K562 (cell line): ENCODE data around the gene UBE3B. TPM values are rescaled to one million over a fixed set of nuclear protein-coding genes. Genes with fewer than 3 reads are reported as not detected.

Experiments used
- ATAC-seq: fragments of 200-7000 bp; cut with Tn5 transposase; 3 replicates; pipeline ENCODE4 v1.9.1; 2020; ENCODE audit warnings: moderate library complexity
- BruUV-seq: library from RNA; stranded (reverse); fragments of 400-500 nt; replicated peaks from 2 replicates; lab custom pipeline; 2021; lab: Mats Ljungman, UMichigan
- CTCF ChIA-PET: fragments of 300-600 bp; formaldehyde crosslinking; extraction: SDS; loops from one replicate; lab custom pipeline; 2021; ENCODE audit warnings: low intra/inter-chr PET ratio; lab: Yijun Ruan, JAX
- POLR2A ChIA-PET: fragments of 300-600, 350-650 bp; sonication (Branson Sonifier 250); formaldehyde crosslinking; extraction: SDS; loops from one replicate; lab custom pipeline; 2021; ENCODE audit warnings: antibody characterized with exemption, inconsistent platforms; lab: Yijun Ruan, JAX
- DNase-seq, 4 experiments: peaks; one replicate each; pipeline versions ENCODE4 v3.0.0 to v3.0.0-alpha.2; 2011 to 2018; ENCODE audit warnings: low spot score in 3 of 4, mixed read lengths in 3 of 4; ENCODE audit errors: extremely low read depth in 1 of 4
- FAIRE-seq: peaks from 2 replicates; lab custom pipeline; 2011; peaks lifted over from hg19 to GRCh38; lab: Jason Lieb, UNC
- H2AFZ ChIP-seq: 2 replicates; pipeline ENCODE4 v1.6.0; 2011; ENCODE audit warnings: low read depth, low read length, control low read depth, inconsistent platforms
- H3K27ac ChIP-seq: fragments of 200-600 bp; 3 replicates; pipeline ENCODE4 v1.8.0; 2011; ENCODE audit warnings: low read depth, mild to moderate bottlenecking, control low read depth, inconsistent platforms, low read length, moderate library complexity, mixed read lengths; ENCODE audit errors: extremely low read depth
- H3K27me3 ChIP-seq, 2 experiments: fragments of 300-600 bp in 1 of 2; 2 replicates in 1 of 2; 3 replicates in 1 of 2; pipeline versions ENCODE4 v1.6.0 to v1.8.0; 2011; ENCODE audit warnings: inconsistent platforms in 2 of 2, low read length in 2 of 2, mild to moderate bottlenecking in 1 of 2, mixed read lengths in 1 of 2, moderate library complexity in 1 of 2; ENCODE audit not compliant: control insufficient read depth in 2 of 2, insufficient read depth in 2 of 2
- H3K36me3 ChIP-seq: fragments of 300-600 bp; 3 replicates; pipeline ENCODE4 v1.8.0; 2011; ENCODE audit warnings: mild to moderate bottlenecking, low read length, inconsistent platforms; ENCODE audit not compliant: control insufficient read depth, insufficient read depth
- H3K4me1 ChIP-seq, 2 experiments: fragments of 200-600 bp in 1 of 2; replicated peaks in 1 of 2; 2 replicates in 1 of 2; 3 replicates in 1 of 2; pipeline versions ENCODE4 v1.5.1 to v1.8.0; 2011; ENCODE audit warnings: inconsistent platforms in 2 of 2, low read length in 2 of 2, mild to moderate bottlenecking in 1 of 2, mixed read lengths in 1 of 2, moderate library complexity in 1 of 2; ENCODE audit not compliant: control insufficient read depth in 2 of 2, insufficient read depth in 2 of 2
- H3K4me2 ChIP-seq: 2 replicates; pipeline ENCODE4 v1.6.1; 2011; ENCODE audit warnings: low read length, control low read depth, inconsistent platforms, mixed read lengths; ENCODE audit not compliant: insufficient read depth
- H3K4me3 ChIP-seq: fragments of 200-600 bp; sonication (generic), shearing (Covaris generic); 2 replicates; pipeline ENCODE4 v1.5.1; 2016; ENCODE audit warnings: control low read depth, inconsistent platforms
- H3K79me2 ChIP-seq: fragments of 200-600 bp; 3 replicates; pipeline ENCODE4 v1.8.0; 2011; ENCODE audit warnings: low read length, inconsistent platforms; ENCODE audit not compliant: control insufficient read depth, insufficient read depth
- H3K9ac ChIP-seq, 2 experiments: 2 replicates each; pipeline versions ENCODE4 v1.6.0 to v1.6.1; 2011; ENCODE audit warnings: low read depth in 2 of 2, low read length in 2 of 2, control low read depth in 1 of 2, inconsistent platforms in 1 of 2, mild to moderate bottlenecking in 1 of 2, mixed read lengths in 1 of 2; ENCODE audit not compliant: insufficient read depth in 1 of 2
- H3K9me1 ChIP-seq: one replicate; pipeline ENCODE4 v1.6.0; 2011; ENCODE audit warnings: inconsistent platforms, mild to moderate bottlenecking, low read length, moderate library complexity; ENCODE audit not compliant: control insufficient read depth, insufficient read depth
- H3K9me3 ChIP-seq: replicated peaks from 2 replicates; pipeline ENCODE4 v1.5.1; 2011; ENCODE audit warnings: low read depth, low read length, inconsistent platforms; ENCODE audit not compliant: control insufficient read depth, insufficient read depth
- H4K20me1 ChIP-seq: replicated peaks from 2 replicates; pipeline ENCODE4 v1.6.1; 2011; ENCODE audit warnings: low read length, inconsistent platforms, mixed read lengths; ENCODE audit not compliant: control insufficient read depth, insufficient read depth
- KLF16 ChIP-seq: IDR thresholded peaks from 2 replicates; pipeline ENCODE4 v1.6.1; 2016; ENCODE audit warnings: antibody characterized with exemption
- NFRKB ChIP-seq: fragments of 450-650 bp; IDR thresholded peaks from 2 replicates; pipeline ENCODE4 v1.6.1; 2016; ENCODE audit warnings: low read depth
- TSC22D4 ChIP-seq: fragments of 450-650 bp; IDR thresholded peaks from 2 replicates; pipeline ENCODE4 v1.6.1; 2016; ENCODE audit warnings: missing genetic modification characterization, missing biosample characterization, control low read depth
- ZNF316 ChIP-seq: fragments of 450-650 bp; IDR thresholded peaks from 2 replicates; pipeline ENCODE4 v1.6.1; 2016
- WGBS: fragments of 100-300 bp; shearing (Covaris generic); methylation state at CpG from one replicate; pipeline ENCODE4 v1.1.6; 2016; ENCODE audit warnings: low coverage, mixed read lengths; ENCODE audit not compliant: insufficient coverage; ENCODE audit errors: missing lambda C conversion rate; 5-methylcytosine and 5-hydroxymethylcytosine counted together
- in situ Hi-C: fragments of 300-500 bp; cut with MboI; formaldehyde crosslinking; loops from 4 replicates; pipeline ENCODE4 v1.15.0; 2018; ENCODE audit warnings: inconsistent platforms, mixed read lengths
- intact Hi-C: fragments of 100-400 bp; cut with micrococcal nuclease; formaldehyde crosslinking; loops from 2 replicates; pipeline ENCODE4 v1.14.2; 2022
- polyA plus RNA-seq, 8 experiments: library from polyadenylated mRNA; depleted of rRNA in 4 of 8; stranded (reverse) in 5 of 8; unstranded in 3 of 8; fragments of >200 nt; fragmentation: Nextera tagmentation in 2 of 8; fragmentation: Illumina TruSeq in 1 of 8; extraction: Ambion mirVana in 2 of 8; extraction: Trizol in 1 of 8; gene quantifications; 2 replicates each; pipeline versions ENCODE4 v1.2.1 to v1.2.3, GENCODE V29; 2011 to 2014; ENCODE audit warnings: inconsistent platforms in 1 of 8, missing spikeins in 1 of 8
- total RNA-seq, 7 experiments: library from RNA; depleted of rRNA in 6 of 7; stranded (reverse); fragments of >200 nt in 6 of 7; fragmentation: Illumina TruSeq in 2 of 7; extraction: Trizol in 2 of 7; gene quantifications; 2 replicates each; pipeline versions ENCODE4 v1.2.1 to v1.2.3, GENCODE V29; 2011 to 2021; ENCODE audit warnings: low replicate concordance in 1 of 7

The UBE3B gene
- total and polyA plus RNA-seq, 9 of the 15 experiments (the other 6 are each of a cell fraction or from before 2014, with no cell fraction given), result 7.6 to 23.6 (median 15.5) TPM

GRCh38 chr12:109583733-109584132 is 106.3 kb downstream of the UBE3B start:
- 81% methylated on average over 2 of the region's 2 CpGs for WGBS
- no peaks in the 10 kb centered on the region for H3K9me3 ChIP-seq
- H3K4me1 ChIP-seq, result peaks cover 0 to 3% of the 10 kb centered on the region in 2 experiments; a peak in 1 of 5 replicates
- ChIA-PET POLR2A (interaction anchor here (1.6 to 3.0 kb wide), 2 partner anchors 11 to 13 kb away, joined by 7 to 9 read pairs; no protein-coding TSS in a partner anchor), CTCF (no interaction called here)
- in situ Hi-C loops, result no loop called here
- H3K9ac ChIP-seq, result no peak overlapping the region
- no TSS peak for BruUV-seq
- DNase-seq (no peak), ATAC-seq (no peak), FAIRE-seq (peak; percentile 71)
- H4K20me1 ChIP-seq, result no peaks in the 10 kb centered on the region; the same call in 1 of the 2 replicates
- no peaks in the 10 kb centered on the region for H3K79me2 ChIP-seq
- intact Hi-C loops, result no loop called here
- no peak overlapping the region for H3K27ac ChIP-seq
- TF ChIP-seq TSC22D4 (tag) (no peak), KLF16 (no peak), NFRKB (no peak), ZNF316 (0 out of 2 replicates have a peak, but pooled peaks have one; percentile 13)
- H3K9me1 ChIP-seq, result no peaks in the 10 kb centered on the region
- H3K4me2 ChIP-seq, result no peak overlapping the region
- no peak overlapping the region for H3K4me3 ChIP-seq
- H3K36me3 ChIP-seq, result peaks cover 79% of the 10 kb centered on the region
- no peak overlapping the region for H2AFZ ChIP-seq
- H3K27me3 ChIP-seq, result no peaks in the 10 kb centered on the region

Other genes starting within 250 kb of the UBE3B start
- gene FOXN4, start 168.3 kb upstream of the UBE3B start, total RNA-seq (2014; rRNA removed), result not detected in 2 replicates
- not detected in 2 replicates for gene FOXN4, start 168.3 kb upstream of the UBE3B start, total RNA-seq (2014; rRNA removed; fragmentation: Illumina TruSeq; extraction: Trizol)
- not detected in 2 replicates for gene FOXN4, start 168.3 kb upstream of the UBE3B start, total RNA-seq (2015; rRNA removed; fragmentation: Illumina TruSeq; extraction: Trizol)
- not detected in 2 replicates for gene FOXN4, start 168.3 kb upstream of the UBE3B start, total RNA-seq (2021)
- not detected in 2 replicates for gene FOXN4, start 168.3 kb upstream of the UBE3B start, polyA plus RNA-seq (2011; rRNA removed)
- gene FOXN4, start 168.3 kb upstream of the UBE3B start, polyA plus RNA-seq (2014; fragmentation: Illumina TruSeq; extraction: Trizol), result not detected in 2 replicates
- gene FOXN4, start 168.3 kb upstream of the UBE3B start, polyA plus RNA-seq (2014; fragmentation: Nextera tagmentation; extraction: Ambion mirVana), result not detected
- gene FOXN4, start 168.3 kb upstream of the UBE3B start, polyA plus RNA-seq (2014; rRNA removed), result not detected in 2 replicates
- not detected in 2 replicates for gene MYO1H, start 129.7 kb upstream of the UBE3B start, total RNA-seq (2014; rRNA removed)
- gene MYO1H, start 129.7 kb upstream of the UBE3B start, total RNA-seq (2014; rRNA removed; fragmentation: Illumina TruSeq; extraction: Trizol), result not detected in 2 replicates
- not detected in 2 replicates for gene MYO1H, start 129.7 kb upstream of the UBE3B start, total RNA-seq (2015; rRNA removed; fragmentation: Illumina TruSeq; extraction: Trizol)
- not detected in 2 replicates for gene MYO1H, start 129.7 kb upstream of the UBE3B start, total RNA-seq (2021)
- not detected in 2 replicates for gene MYO1H, start 129.7 kb upstream of the UBE3B start, polyA plus RNA-seq (2011; rRNA removed)
- not detected in 2 replicates for gene MYO1H, start 129.7 kb upstream of the UBE3B start, polyA plus RNA-seq (2014; fragmentation: Illumina TruSeq; extraction: Trizol)
- gene MYO1H, start 129.7 kb upstream of the UBE3B start, polyA plus RNA-seq (2014; fragmentation: Nextera tagmentation; extraction: Ambion mirVana), result not detected
- not detected in 2 replicates for gene MYO1H, start 129.7 kb upstream of the UBE3B start, polyA plus RNA-seq (2014; rRNA removed)
- 10.1 and 22.7 TPM in 2 replicates for gene KCTD10, start 334 bp upstream of the UBE3B start, total RNA-seq (2014; rRNA removed)
- gene KCTD10, start 334 bp upstream of the UBE3B start, total RNA-seq (2014; rRNA removed; fragmentation: Illumina TruSeq; extraction: Trizol), result 13.3 and 16.7 TPM in 2 replicates
- 14.9 and 15.7 TPM in 2 replicates for gene KCTD10, start 334 bp upstream of the UBE3B start, total RNA-seq (2015; rRNA removed; fragmentation: Illumina TruSeq; extraction: Trizol)
- gene KCTD10, start 334 bp upstream of the UBE3B start, total RNA-seq (2021), result 20.4 and 24.1 TPM in 2 replicates
- 37.5 and 40.7 TPM in 2 replicates for gene KCTD10, start 334 bp upstream of the UBE3B start, polyA plus RNA-seq (2011; rRNA removed)
- gene KCTD10, start 334 bp upstream of the UBE3B start, polyA plus RNA-seq (2014; fragmentation: Illumina TruSeq; extraction: Trizol), result 19.2 and 25.9 TPM in 2 replicates
- gene KCTD10, start 334 bp upstream of the UBE3B start, polyA plus RNA-seq (2014; fragmentation: Nextera tagmentation; extraction: Ambion mirVana), result 10 to 100 TPM in 1 of 2 experiments, 1 to 10 TPM in 1; 1.9 to 12.3 TPM
- gene KCTD10, start 334 bp upstream of the UBE3B start, polyA plus RNA-seq (2014; rRNA removed), result 19.1 and 21.8 TPM in 2 replicates
- 71.0 and 73.4 TPM in 2 replicates for gene MMAB, start 95.9 kb downstream of the UBE3B start, total RNA-seq (2014; rRNA removed)
- 37.5 and 39.5 TPM in 2 replicates for gene MMAB, start 95.9 kb downstream of the UBE3B start, total RNA-seq (2014; rRNA removed; fragmentation: Illumina TruSeq; extraction: Trizol)
- gene MMAB, start 95.9 kb downstream of the UBE3B start, total RNA-seq (2015; rRNA removed; fragmentation: Illumina TruSeq; extraction: Trizol), result 53.4 and 56.1 TPM in 2 replicates
- 63.9 and 70.5 TPM in 2 replicates for gene MMAB, start 95.9 kb downstream of the UBE3B start, total RNA-seq (2021)
- 46.2 and 52.8 TPM in 2 replicates for gene MMAB, start 95.9 kb downstream of the UBE3B start, polyA plus RNA-seq (2011; rRNA removed)
- 30.6 and 48.2 TPM in 2 replicates for gene MMAB, start 95.9 kb downstream of the UBE3B start, polyA plus RNA-seq (2014; fragmentation: Illumina TruSeq; extraction: Trizol)
- 10 to 100 TPM in 1 of 2 experiments, 1 to 10 TPM in 1; 9.5 to 21.1 TPM for gene MMAB, start 95.9 kb downstream of the UBE3B start, polyA plus RNA-seq (2014; fragmentation: Nextera tagmentation; extraction: Ambion mirVana)
- gene MMAB, start 95.9 kb downstream of the UBE3B start, polyA plus RNA-seq (2014; rRNA removed), result 75.0 and 76.1 TPM in 2 replicates
- 28.5 and 38.9 TPM in 2 replicates for gene MVK, start 96.2 kb downstream of the UBE3B start, total RNA-seq (2014; rRNA removed)
- 15.7 and 18.3 TPM in 2 replicates for gene MVK, start 96.2 kb downstream of the UBE3B start, total RNA-seq (2014; rRNA removed; fragmentation: Illumina TruSeq; extraction: Trizol)
- 18.3 and 18.5 TPM in 2 replicates for gene MVK, start 96.2 kb downstream of the UBE3B start, total RNA-seq (2015; rRNA removed; fragmentation: Illumina TruSeq; extraction: Trizol)
- 31.3 and 33.6 TPM in 2 replicates for gene MVK, start 96.2 kb downstream of the UBE3B start, total RNA-seq (2021)
- gene MVK, start 96.2 kb downstream of the UBE3B start, polyA plus RNA-seq (2011; rRNA removed), result 28.1 and 41.9 TPM in 2 replicates
- 18.8 and 24.2 TPM in 2 replicates for gene MVK, start 96.2 kb downstream of the UBE3B start, polyA plus RNA-seq (2014; fragmentation: Illumina TruSeq; extraction: Trizol)
- 1 to 10 TPM in 1 of 2 experiments, under 1 TPM in 1; 0.41 to 1.9 TPM for gene MVK, start 96.2 kb downstream of the UBE3B start, polyA plus RNA-seq (2014; fragmentation: Nextera tagmentation; extraction: Ambion mirVana)
- gene MVK, start 96.2 kb downstream of the UBE3B start, polyA plus RNA-seq (2014; rRNA removed), result 23.1 and 25.8 TPM in 2 replicates
- gene FAM222A, start 236.2 kb downstream of the UBE3B start, total RNA-seq (2014; rRNA removed), result 0.14 and 0.49 TPM in 2 replicates
- 0.06 and 0.07 TPM in 2 replicates for gene FAM222A, start 236.2 kb downstream of the UBE3B start, total RNA-seq (2014; rRNA removed; fragmentation: Illumina TruSeq; extraction: Trizol)
- gene FAM222A, start 236.2 kb downstream of the UBE3B start, total RNA-seq (2015; rRNA removed; fragmentation: Illumina TruSeq; extraction: Trizol), result 0.26 and 0.36 TPM in 2 replicates
- gene FAM222A, start 236.2 kb downstream of the UBE3B start, total RNA-seq (2021), result 0.29 and 0.83 TPM in 2 replicates
- gene FAM222A, start 236.2 kb downstream of the UBE3B start, polyA plus RNA-seq (2011; rRNA removed), result 0.04 and 0.05 TPM in 2 replicates
- gene FAM222A, start 236.2 kb downstream of the UBE3B start, polyA plus RNA-seq (2014; fragmentation: Illumina TruSeq; extraction: Trizol), result 0.10 and 0.18 TPM in 2 replicates
- under 1 TPM in 1 of 2 experiments, not detected in 1; 0.03 TPM for gene FAM222A, start 236.2 kb downstream of the UBE3B start, polyA plus RNA-seq (2014; fragmentation: Nextera tagmentation; extraction: Ambion mirVana)
- gene FAM222A, start 236.2 kb downstream of the UBE3B start, polyA plus RNA-seq (2014; rRNA removed), result 0.11 and 0.36 TPM in 2 replicates